ENCODE measurements around the gene G6PC3.
A peak's percentile ranks its signal among the peaks of the same experiment; 100 is the strongest.
"Not testable (repeated sequence)": the region's sequence is repeated elsewhere in the genome, so short reads cannot be mapped to it uniquely, and the experiment has no call there.

Gene G6PC3

DNA sequence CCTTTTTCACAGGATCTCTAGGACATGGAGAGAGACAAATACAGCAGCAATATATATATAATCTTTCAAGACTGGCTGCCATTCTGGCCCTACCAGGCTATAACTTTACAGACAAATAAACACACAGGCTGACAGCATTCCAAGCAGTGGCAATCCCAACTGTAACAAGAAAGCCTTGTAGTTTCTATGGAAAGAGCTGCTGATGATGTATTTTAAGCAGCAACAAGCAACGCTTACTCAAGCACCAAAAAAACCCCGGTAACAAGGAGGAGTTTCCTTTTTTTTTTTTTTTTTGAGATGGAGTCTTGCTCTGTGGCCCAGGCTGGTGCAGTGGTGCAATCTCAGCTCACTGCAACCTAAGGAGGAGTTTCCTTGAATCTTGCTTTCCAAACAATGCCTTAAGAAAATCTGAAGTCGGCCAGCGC is 27.3 kb upstream of the G6PC3 start:
- H3K4me3 Mint-ChIP-seq: no peak overlapping the region
- H3K9me3 Mint-ChIP-seq: peaks cover 0 to 3% of the 10 kb centered on the region in 2 donors
- ATAC-seq (replicated peaks) (no peak), DNase-seq (no peak)
- peaks cover 8% of the 10 kb centered on the region in 2 donors for H3K4me1 Mint-ChIP-seq
- H3K27me3 Mint-ChIP-seq: no peaks in the 10 kb centered on the region
- no peak overlapping the region for H3K27ac Mint-ChIP-seq
- peaks cover 23 to 39% of the 10 kb centered on the region in 2 donors for H3K36me3 Mint-ChIP-seq

DNA sequence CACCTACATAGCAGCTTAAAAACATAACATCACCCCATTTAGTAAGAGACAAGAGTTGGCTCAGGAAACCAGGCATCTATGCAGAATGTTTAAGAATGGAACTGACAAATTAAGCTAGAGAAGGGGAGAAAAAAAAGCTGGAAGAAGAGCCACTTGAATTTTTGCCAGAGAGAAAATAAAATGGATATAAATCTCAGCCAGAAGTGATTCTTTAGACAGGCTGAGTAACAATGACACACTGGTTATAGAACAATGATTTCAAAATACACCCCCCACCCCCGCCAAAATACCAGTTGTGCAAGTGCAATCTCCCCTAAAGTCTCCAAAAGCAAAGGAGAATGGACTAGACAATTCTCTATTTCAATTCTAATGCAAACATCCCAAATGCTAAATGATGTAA is 26.5 kb upstream of the G6PC3 start:
- DNase-seq: no peak
- H3K9me3 Mint-ChIP-seq: peaks cover 0 to 3% of the 10 kb centered on the region in 2 donors
- peaks cover 29 to 42% of the 10 kb centered on the region in 2 donors for H3K36me3 Mint-ChIP-seq

DNA sequence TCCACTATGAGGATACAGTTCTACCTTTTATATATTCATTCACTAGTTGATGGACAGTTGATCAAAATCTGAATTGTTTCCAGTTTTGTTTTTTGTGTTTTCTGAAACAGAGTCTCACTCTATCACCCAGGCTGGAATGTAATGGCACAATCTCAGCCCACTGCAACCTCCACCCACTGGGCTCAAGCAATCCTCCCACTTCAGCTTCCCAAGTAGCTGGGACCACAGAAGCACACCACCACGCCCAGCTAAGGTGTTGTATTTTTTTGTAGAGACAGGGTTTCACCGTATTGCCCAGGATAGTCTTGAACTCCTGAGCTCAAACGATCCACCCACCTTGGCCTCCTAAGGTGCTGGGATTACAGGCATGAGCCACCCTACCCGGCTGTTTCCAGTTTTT is 25.0 kb upstream of the G6PC3 start:
- ATAC-seq (replicated peaks) (no peak), DNase-seq (no peak)
- Mint-ChIP-seq H3K27ac (no peak overlapping the region), H3K4me1 (peaks cover 8% of the 10 kb centered on the region in 2 donors), H3K36me3 (peaks cover 22 to 36% of the 10 kb centered on the region in 2 donors), H3K27me3 (no peaks in the 10 kb centered on the region), H3K9me3 (peaks cover 0 to 3% of the 10 kb centered on the region in 2 donors), H3K4me3 (no peak overlapping the region)

More for the DNA sequence above, 26.5 kb upstream of the G6PC3 start:
- no peak for ATAC-seq (replicated peaks)
- Mint-ChIP-seq H3K4me1 (peaks cover 8% of the 10 kb centered on the region in 2 donors), H3K27ac (no peak overlapping the region), H3K4me3 (no peak overlapping the region), H3K27me3 (no peaks in the 10 kb centered on the region)

DNA sequence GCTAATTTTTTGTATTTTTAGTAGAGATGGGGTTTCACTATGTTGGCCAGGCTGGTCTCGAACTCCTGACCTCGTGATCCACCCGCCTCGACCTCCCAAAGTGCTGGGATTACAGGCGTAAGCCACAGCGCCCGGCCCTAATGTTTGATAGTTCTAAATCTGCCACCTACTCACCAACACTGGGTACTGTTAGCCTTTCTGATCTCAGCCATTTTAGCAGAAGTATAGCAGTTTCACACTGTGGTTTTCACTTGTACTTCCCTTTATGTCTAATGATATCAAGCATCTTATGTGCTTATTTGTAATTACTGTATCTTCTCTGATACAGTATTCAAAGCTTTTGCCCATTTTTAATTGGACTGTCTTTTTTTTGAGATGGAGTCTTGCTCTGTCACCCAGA is 23.6 kb upstream of the G6PC3 start:
- H3K9me3 Mint-ChIP-seq, H3K4me1 Mint-ChIP-seq, H3K4me3 Mint-ChIP-seq, DNase-seq, H3K27me3 Mint-ChIP-seq, H3K27ac Mint-ChIP-seq: not testable (repeated sequence)
- H3K36me3 Mint-ChIP-seq: peaks cover 26 to 40% of the 10 kb centered on the region in 2 donors
- peak; percentile 67 to 78 for ATAC-seq (replicated peaks)

DNA sequence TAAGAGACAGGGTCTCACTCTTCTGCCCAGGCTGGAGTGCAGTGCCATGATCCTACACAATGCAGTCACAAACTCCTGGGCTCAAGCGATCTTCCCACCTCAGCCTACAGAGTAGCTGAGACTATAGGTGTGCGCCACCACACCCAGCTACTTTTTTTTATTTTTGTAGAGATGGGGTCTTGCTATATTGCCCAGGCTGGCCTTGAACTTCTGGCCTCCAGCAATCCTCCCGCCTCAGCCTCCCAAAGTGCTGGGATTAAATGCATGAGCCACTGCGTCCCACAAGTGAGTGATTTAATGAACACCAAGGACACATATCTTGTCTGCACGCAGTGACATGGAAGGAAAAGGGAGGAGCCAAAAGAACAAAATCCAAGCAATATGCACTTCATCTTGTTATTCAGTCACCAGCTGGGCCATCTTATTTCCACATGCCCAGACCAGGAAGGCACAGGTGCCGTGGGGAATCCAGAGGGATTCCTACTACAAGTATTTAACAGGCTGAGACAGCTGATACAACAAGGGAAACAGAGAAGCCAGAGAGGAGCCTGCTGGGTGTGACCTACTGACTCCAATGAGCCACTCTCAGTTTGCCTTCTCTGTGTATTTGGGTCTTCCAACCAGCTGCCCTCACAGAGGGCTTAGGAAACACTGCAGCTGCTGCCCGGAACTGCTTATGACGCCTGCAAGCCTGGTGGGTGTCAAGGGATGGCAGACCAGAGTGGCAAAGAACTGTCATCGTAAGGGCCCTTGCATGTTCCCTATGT is 21.1 kb upstream of the G6PC3 start:
- Mint-ChIP-seq H3K4me3 (no peak overlapping the region), H3K9me3 (peaks cover 0 to 3% of the 10 kb centered on the region in 2 donors), H3K27me3 (no peaks in the 10 kb centered on the region), H3K27ac (no peak overlapping the region), H3K36me3 (peaks cover 40 to 55% of the 10 kb centered on the region in 2 donors), H3K4me1 (peaks cover 7 to 9% of the 10 kb centered on the region in 2 donors)
- DNase-seq (no peak), ATAC-seq (replicated peaks) (no peak)

DNA sequence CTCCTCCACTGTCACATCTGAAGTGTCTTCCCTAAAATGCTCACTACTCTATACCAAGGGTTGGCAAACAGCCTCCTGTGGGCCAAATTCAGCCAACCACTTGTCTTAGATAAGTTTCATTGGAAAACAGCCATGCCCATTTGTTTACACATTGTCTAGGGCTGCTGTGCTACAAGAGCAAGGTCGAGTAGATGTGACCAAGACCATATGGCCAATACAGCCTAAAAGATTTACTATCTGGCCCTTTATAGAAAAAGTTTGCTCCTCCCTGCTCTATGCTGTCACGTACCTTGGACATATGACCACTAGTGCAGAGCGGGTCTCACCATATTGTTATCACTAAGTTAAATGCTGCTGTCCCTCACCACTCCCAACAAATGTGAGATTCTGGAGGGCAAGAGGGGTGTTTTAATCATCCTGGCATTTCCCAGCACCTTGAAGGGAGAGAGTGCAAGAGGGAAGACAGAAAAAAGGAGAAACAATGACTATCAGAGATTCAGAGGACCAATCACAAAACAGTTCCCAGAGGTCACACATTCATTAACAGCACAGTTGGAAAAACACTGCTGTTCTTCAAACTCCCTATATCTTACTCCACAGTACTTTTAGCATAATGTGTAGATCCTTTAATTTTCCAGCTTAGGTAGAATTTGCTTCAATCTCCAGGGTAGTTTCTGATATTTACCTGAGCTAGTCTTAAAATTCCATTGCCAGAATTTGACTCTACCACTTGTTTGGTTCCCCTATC is 17.2 kb upstream of the G6PC3 start:
- DNase-seq (no peak), ATAC-seq (replicated peaks) (no peak)
- Mint-ChIP-seq H3K27ac (no peak overlapping the region), H3K36me3 (peaks cover 35 to 46% of the 10 kb centered on the region in 2 donors), H3K27me3 (no peaks in the 10 kb centered on the region), H3K4me3 (no peak overlapping the region), H3K4me1 (peaks cover 8 to 13% of the 10 kb centered on the region in 2 donors), H3K9me3 (no peaks in the 10 kb centered on the region)

DNA sequence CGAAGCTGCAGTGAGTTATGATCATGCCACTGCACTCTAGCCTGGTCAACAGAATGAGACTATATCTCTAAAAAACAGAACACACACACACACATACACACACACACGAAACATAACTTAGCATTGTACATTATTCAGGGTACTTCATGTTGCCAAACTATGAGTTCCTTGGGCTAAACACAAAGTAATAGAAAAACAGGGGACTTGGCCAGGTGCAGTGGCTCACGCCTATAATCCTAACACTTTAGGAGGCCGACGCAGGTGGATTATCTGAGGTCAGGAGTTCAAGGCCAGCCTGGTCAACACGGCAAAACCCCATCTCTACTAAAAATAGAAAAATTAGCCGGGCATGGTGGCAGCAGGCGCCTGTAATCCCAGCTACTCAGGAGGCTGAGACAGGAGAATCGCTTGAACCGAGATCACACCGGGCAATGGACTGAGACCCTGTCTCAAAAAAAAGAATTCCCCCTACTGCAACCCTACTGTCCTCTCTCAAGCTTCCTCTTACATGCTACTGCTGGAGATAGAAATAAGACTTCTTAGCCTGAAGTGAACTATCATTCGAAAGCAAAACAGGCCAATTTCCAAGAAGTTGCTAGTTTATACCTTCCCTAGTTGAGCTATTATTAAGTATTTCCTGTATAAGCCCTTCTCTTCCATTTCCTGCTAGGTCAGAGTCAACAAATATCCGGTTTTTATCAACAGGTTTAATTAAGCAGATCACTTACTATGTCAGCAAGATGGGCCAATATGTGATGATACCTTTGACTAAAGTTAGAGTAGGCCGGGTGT is 11.2 kb upstream of the G6PC3 start:
- Mint-ChIP-seq H3K9me3 (no peaks in the 10 kb centered on the region), H3K27me3 (no peaks in the 10 kb centered on the region), H3K4me1 (peaks cover 12 to 34% of the 10 kb centered on the region in 2 donors), H3K4me3 (no peak overlapping the region), H3K27ac (no peak overlapping the region), H3K36me3 (peaks cover 28 to 52% of the 10 kb centered on the region in 2 donors)
- DNase-seq (no peak), ATAC-seq (replicated peaks) (no peak)

DNA sequence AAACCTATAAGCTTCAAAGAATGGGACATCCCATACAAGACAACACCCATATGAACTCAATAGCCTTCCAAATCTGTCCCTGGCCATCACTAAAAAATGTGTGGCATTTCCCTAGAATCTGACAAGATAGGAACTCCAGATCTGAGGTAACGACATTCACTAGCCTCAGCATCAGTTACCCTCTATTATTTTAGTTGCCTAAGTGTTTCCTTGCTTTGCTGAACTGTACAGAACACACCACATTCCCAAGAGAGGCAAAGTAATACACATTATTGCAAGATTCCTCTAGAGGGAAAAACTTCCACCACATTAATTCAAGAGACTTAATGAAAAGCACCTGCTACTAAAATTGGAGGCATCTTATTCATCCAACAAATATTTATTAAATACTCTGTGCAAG is 9.1 kb upstream of the G6PC3 start:
- Mint-ChIP-seq H3K27me3 (no peaks in the 10 kb centered on the region), H3K36me3 (peaks cover 25 to 52% of the 10 kb centered on the region in 2 donors), H3K27ac (no peak overlapping the region), H3K4me1 (peaks cover 16 to 41% of the 10 kb centered on the region in 2 donors), H3K9me3 (no peaks in the 10 kb centered on the region), H3K4me3 (no peak overlapping the region)
- no peak for DNase-seq
- no peak for ATAC-seq (replicated peaks)

DNA sequence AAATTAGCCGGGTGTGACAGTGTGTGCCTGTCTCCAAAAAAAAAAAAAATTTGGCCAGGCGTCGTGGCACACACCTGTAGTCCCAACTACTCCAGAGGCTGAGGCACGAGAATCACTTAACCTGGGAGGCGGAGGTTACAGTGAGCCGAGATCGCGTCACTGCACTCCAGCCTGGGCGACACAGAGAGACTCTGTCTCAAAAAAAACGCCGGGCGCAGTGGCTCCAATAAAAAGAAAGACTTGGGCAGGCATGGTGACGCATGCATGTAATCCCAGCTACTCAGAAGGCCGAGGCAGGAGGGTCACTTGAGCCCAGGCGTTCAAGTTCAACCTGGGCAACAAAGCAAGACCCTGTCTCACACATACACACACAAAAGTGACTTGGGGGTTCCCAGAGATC is 7.7 kb upstream of the G6PC3 start:
- ATAC-seq (replicated peaks): no peak
- Mint-ChIP-seq H3K4me1 (peaks cover 18 to 51% of the 10 kb centered on the region in 2 donors), H3K9me3 (no peaks in the 10 kb centered on the region), H3K27me3 (no peaks in the 10 kb centered on the region), H3K27ac (no peak overlapping the region), H3K4me3 (no peak overlapping the region), H3K36me3 (peaks cover 23 to 52% of the 10 kb centered on the region in 2 donors)
- DNase-seq: no peak

DNA sequence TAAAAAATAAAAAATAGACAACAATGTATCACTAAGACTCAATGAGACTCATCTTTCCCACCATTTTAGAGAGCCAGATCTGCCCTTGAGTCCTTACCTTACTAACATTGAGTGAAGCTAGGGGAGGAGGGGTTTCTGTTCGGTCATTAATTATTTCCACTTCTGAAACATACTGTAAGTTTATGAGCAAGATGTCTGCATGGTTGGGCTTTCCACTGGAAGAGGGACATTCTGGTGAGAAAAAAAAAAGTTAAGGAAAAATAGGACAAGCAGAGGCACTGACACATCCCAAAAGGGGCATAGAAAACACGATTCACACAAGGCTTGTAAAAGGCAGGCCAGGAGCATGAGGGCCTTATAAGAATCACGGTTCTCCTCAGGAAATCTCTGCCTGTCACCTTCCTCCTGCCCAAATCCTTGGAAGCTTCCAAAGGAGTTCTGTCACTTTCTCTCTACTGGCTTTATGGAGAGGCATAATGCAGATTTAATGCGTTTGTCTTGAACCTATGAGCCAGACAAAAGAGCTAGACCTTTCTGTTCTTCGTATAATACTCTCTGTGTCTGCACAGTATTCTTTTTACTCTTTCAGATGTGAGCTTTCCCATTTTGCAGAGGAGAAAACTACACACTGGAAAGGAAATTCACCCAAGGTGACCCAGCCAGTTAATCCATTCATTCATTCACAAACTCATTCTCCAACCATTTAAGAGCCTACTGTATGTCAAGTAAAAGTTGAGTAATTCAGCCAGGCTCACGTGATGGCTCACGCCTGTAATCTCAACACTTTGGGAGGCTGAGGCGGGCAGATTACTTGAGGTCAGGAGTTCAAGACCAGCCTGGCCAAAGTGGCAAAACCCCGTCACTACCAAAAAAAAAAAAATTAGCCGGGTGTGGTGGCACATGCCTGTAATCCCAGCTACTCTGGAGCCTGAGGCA is 6.6 kb upstream of the G6PC3 start:
- Mint-ChIP-seq H3K27ac (no peak overlapping the region), H3K4me1 (peaks cover 18 to 56% of the 10 kb centered on the region in 2 donors)
- no peak for ATAC-seq (replicated peaks)

DNA sequence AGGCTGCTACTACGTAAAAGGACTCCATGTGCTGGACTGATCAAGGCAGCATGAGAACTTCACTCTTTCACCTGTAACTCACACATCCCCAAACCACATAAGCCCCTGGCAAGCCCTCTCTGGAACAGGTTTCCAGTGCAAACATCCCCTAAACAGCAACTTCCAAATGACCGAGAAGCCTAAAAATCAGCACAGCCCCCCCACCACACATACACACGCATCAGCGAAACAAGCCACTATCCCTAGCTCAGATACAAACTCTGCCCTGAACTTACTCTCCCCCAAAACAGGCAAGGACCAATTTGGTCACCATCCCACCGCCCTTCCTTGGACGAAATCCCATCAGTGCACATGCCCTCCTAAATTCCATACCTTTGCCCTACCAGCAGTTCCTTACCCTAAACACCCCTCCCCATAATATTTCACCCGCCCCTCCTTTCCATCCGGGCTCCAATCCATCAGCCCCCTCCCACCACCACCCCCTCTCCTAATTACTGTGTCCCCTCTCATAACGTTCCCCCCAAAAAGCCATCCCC is 4.8 kb upstream of the G6PC3 start:
- Mint-ChIP-seq H3K4me1 (peaks cover 24 to 66% of the 10 kb centered on the region in 2 donors), H3K27me3 (no peaks in the 10 kb centered on the region), H3K27ac (peak overlapping the region; percentile 95), H3K36me3 (peaks cover 12 to 35% of the 10 kb centered on the region in 2 donors), H3K4me3 (peak overlapping the region; percentile 91 to 93), H3K9me3 (no peaks in the 10 kb centered on the region)
- DNase-seq (no peak), ATAC-seq (replicated peaks) (no peak)

More for the DNA sequence above, 6.6 kb upstream of the G6PC3 start:
- H3K36me3 Mint-ChIP-seq: peaks cover 14 to 48% of the 10 kb centered on the region in 2 donors
- H3K4me3 Mint-ChIP-seq: no peak overlapping the region
- DNase-seq: no peak
- H3K27me3 Mint-ChIP-seq: no peaks in the 10 kb centered on the region
- no peaks in the 10 kb centered on the region for H3K9me3 Mint-ChIP-seq

DNA sequence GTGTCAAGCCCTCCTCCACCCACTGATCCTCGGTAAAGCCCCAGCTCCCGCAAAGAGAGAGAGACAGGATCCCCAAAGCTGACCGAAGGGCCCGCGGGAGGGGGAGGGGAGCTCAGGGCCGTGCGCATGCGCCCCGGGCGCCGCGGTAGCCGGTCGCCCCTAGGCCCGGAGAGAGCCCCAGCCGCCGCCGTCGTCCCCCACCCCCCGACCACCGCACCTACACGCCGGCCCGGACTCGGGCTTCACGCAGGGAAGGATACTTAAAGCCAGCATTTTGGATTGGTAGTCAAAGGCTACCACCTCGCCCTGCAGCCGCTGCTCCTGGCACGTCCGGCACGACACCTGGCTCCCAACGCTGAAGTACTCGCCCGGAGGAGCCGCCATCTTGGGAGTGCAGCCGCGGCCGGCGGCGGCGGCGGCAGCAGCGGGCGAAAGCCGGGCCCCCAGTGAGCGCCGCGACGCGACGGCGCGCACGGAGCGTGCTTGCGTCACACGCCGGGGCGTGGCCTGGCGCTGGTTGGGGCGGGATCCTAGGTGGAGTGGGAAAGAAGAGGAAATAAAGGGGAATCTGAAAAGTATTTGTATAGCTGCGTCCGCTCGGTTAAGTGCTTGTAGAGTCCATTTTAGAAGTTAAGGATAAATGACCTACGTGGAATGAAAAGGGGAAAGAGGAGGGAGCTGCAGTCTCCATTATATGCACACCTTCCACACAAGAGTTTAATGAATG is 4.2 kb upstream of the G6PC3 start, which contains the start of gene LSM12:
LSM12 (minus strand) TSS at position 468 of the 727 bp plus-strand sequence; CDS start at position 384, 84 bp downstream.
- peaks cover 23 to 70% of the 10 kb centered on the region in 2 donors for H3K4me1 Mint-ChIP-seq
- DNase-seq: peak; percentile 90
- peak; percentile 76 to 83 for ATAC-seq (replicated peaks)
- peaks cover 11 to 32% of the 10 kb centered on the region in 2 donors for H3K36me3 Mint-ChIP-seq
- no peaks in the 10 kb centered on the region for H3K27me3 Mint-ChIP-seq
- peak within 1 kb of the TSS; percentile 95 for H3K27ac Mint-ChIP-seq
- H3K9me3 Mint-ChIP-seq: no peaks in the 10 kb centered on the region
- H3K4me3 Mint-ChIP-seq: peak within 1 kb of the TSS; percentile 91 to 93
